GM23248 (cell line): ENCODE data around the gene TRIP4. TPM values are rescaled to one million over a fixed set of nuclear protein-coding genes. Genes with fewer than 3 reads are reported as not detected.

Experiments used
- DNase-seq: peaks from one replicate; pipeline ENCODE4 v3.0.0-alpha.2; 2015
- H2AFZ ChIP-seq: fragments of 200-600 bp; sonication (generic); 2 replicates; pipeline ENCODE4 v1.6.1; 2016; ENCODE audit warnings: antibody characterized with exemption
- H3F3A ChIP-seq: fragments of 200-600 bp; sonication (generic); 2 replicates; pipeline ENCODE4 v1.6.1; 2016; ENCODE audit warnings: mild to moderate bottlenecking, antibody characterized with exemption, mixed run types; ENCODE audit not compliant: insufficient read depth
- H3K27ac ChIP-seq: fragments of 200-600 bp; sonication (generic); 2 replicates; pipeline ENCODE4 v1.5.1; 2016; ENCODE audit warnings: mild to moderate bottlenecking
- H3K27me3 ChIP-seq: fragments of 200-600 bp; sonication (generic); replicated peaks from 2 replicates; pipeline ENCODE4 v1.6.1; 2016; ENCODE audit warnings: mild to moderate bottlenecking; ENCODE audit not compliant: insufficient read depth
- H3K36me3 ChIP-seq: fragments of 200-600 bp; sonication (generic); 2 replicates; pipeline ENCODE4 v1.6.1; 2016; ENCODE audit warnings: low read depth, mild to moderate bottlenecking
- H3K4me1 ChIP-seq: fragments of 200-600 bp; sonication (generic); 2 replicates; pipeline ENCODE4 v1.6.1; 2016; ENCODE audit warnings: mild to moderate bottlenecking; ENCODE audit not compliant: insufficient read depth
- H3K4me2 ChIP-seq: fragments of 200-600 bp; sonication (generic); one replicate; pipeline ENCODE4 v1.6.1; 2016; ENCODE audit warnings: mild to moderate bottlenecking; ENCODE audit not compliant: unreplicated experiment
- H3K4me3 ChIP-seq: fragments of 200-600 bp; sonication (generic); 2 replicates; pipeline ENCODE4 v1.5.1; 2016; ENCODE audit warnings: mild to moderate bottlenecking
- H3K79me2 ChIP-seq: fragments of 200-600 bp; sonication (generic); 2 replicates; pipeline ENCODE4 v1.6.1; 2016; ENCODE audit warnings: mild to moderate bottlenecking; ENCODE audit not compliant: insufficient read depth
- H3K9ac ChIP-seq: fragments of 200-600 bp; sonication (generic); 2 replicates; pipeline ENCODE4 v1.6.1; 2016; ENCODE audit warnings: mild to moderate bottlenecking
- H3K9me2 ChIP-seq: fragments of 200-600 bp; sonication (generic); 2 replicates; pipeline ENCODE4 v1.6.1; 2016; ENCODE audit warnings: mixed run types, mild to moderate bottlenecking, moderate library complexity; ENCODE audit not compliant: insufficient read depth
- H3K9me3 ChIP-seq: fragments of 200-600 bp; sonication (generic); one replicate; pipeline ENCODE4 v1.6.1; 2017; ENCODE audit warnings: low read depth
- H4K20me1 ChIP-seq: fragments of 200-600 bp; sonication (generic); 2 replicates; pipeline ENCODE4 v1.6.0; 2016; ENCODE audit not compliant: insufficient read depth
- EZH2 ChIP-seq: fragments of 200-600 bp; sonication (generic); IDR thresholded peaks from 2 replicates; pipeline ENCODE4 v1.6.1; 2018; ENCODE audit warnings: antibody characterized with exemption, mild to moderate bottlenecking; ENCODE audit not compliant: insufficient read depth, poor library complexity, severe bottlenecking
- EZH2phosphoT487 ChIP-seq: fragments of 200-600 bp; sonication (generic); IDR thresholded peaks from 2 replicates; pipeline ENCODE4 v1.6.1; 2018; ENCODE audit warnings: antibody characterized with exemption, moderate library complexity, mild to moderate bottlenecking, low read depth; ENCODE audit not compliant: insufficient read depth
- WGBS, 2 experiments: methylation state at CpG; one replicate each; pipeline ENCODE4 v1.1.6; 2015 to 2017; ENCODE audit warnings: low lambda C conversion rate in 2 of 2, low coverage in 1 of 2; ENCODE audit errors: missing lambda C conversion rate in 2 of 2; 5-methylcytosine and 5-hydroxymethylcytosine counted together
- in situ Hi-C: fragments of 300-500 bp; cut with MboI; formaldehyde crosslinking; loops from 2 replicates; pipeline ENCODE4 v1.15.0; 2020
- polyA plus RNA-seq: library from polyadenylated mRNA; unstranded; fragments of >200 nt; fragmentation: Nextera tagmentation; extraction: Ambion mirVana; gene quantifications from 2 replicates; pipeline ENCODE4 v1.2.1, GENCODE V29; 2016
- total RNA-seq: library from RNA; depleted of rRNA; stranded (reverse); fragments of >200 nt; shearing (Covaris generic); gene quantifications from 2 replicates; pipeline ENCODE4 v1.2.3, GENCODE V29; 2014

The TRIP4 gene
- total and polyA plus RNA-seq, 2 experiments from 2014 or later = 6.9 to 32.9 TPM

DNA sequence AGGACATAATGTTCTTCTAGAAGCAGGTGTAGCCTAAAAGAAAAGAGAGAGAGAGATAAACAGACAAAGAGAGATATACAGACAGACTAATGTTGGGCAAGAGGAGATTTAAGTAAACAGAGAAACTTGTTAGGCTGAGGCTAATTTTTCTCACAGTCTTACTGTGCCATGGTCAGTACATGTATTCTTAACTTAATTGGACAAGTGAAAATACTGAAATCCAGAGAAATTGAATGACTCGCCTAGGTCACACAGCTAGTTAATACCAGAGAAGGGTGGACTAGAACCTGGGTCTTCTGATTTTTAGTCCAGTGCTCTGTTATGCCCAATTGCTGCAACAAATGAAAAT, 66.0 kb downstream of the TRIP4 start:
- H3K9ac ChIP-seq = no peak overlapping the region
- no peaks in the 10 kb centered on the region; the same call in 1 of the 2 replicates for H3K79me2 ChIP-seq
- DNase-seq = no peak
- no peaks in the 10 kb centered on the region for H4K20me1 ChIP-seq
- no peaks in the 10 kb centered on the region for H3K9me3 ChIP-seq
- in situ Hi-C loops = no loop called here
- 74 to 79% methylated on average over 1 of the region's 1 CpG for WGBS, 2 experiments
- H3K36me3 ChIP-seq = peaks cover 19% of the 10 kb centered on the region
- H2AFZ ChIP-seq = no peak overlapping the region
- H3K4me1 ChIP-seq = no peaks in the 10 kb centered on the region
- no peaks in the 10 kb centered on the region for H3K27me3 ChIP-seq
- H3K4me3 ChIP-seq = no peak overlapping the region
- H3K27ac ChIP-seq = no peak overlapping the region
- H3K4me2 ChIP-seq = no peak overlapping the region
- H3K9me2 ChIP-seq = no peaks in the 10 kb centered on the region
- H3F3A ChIP-seq = no peaks in the 10 kb centered on the region
- TF ChIP-seq EZH2phosphoT487 (no peak), EZH2 (no peak)

DNA sequence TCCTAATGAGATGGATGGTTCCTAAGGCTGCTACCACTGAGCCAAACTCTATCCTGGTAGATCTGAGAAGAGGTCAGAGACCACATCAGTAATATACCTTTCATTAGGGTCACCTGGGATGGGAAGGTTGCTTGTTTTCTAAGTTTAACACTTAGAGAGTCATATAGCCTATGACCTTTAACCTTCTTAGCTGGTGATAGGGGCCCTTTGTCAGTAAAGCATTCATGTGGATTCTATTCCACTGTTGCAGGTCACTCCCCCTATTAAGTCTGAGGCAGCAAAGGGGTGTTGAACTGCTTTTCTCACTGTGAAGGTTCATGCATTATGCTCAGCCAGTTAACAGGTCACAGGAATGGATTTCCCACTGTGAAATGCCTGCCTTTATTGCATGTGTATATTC, 66.6 kb downstream of the TRIP4 start:
- in situ Hi-C loops = no loop called here
- Histone ChIP-seq H2AFZ (no peak overlapping the region), H3K9me3 (no peaks in the 10 kb centered on the region), H3K4me2 (no peak overlapping the region), H3K4me3 (no peak overlapping the region), H4K20me1 (no peaks in the 10 kb centered on the region), H3K27me3 (no peaks in the 10 kb centered on the region), H3K9me2 (no peaks in the 10 kb centered on the region), H3K79me2 (no peaks in the 10 kb centered on the region), H3K4me1 (no peaks in the 10 kb centered on the region), H3K27ac (no peak overlapping the region), H3K9ac (no peak overlapping the region), H3K36me3 (peaks cover 19% of the 10 kb centered on the region), H3F3A (peaks cover 3% of the 10 kb centered on the region)
- DNase-seq = no peak
- no peak for TF ChIP-seq EZH2
- TF ChIP-seq EZH2phosphoT487 = no peak

DNA sequence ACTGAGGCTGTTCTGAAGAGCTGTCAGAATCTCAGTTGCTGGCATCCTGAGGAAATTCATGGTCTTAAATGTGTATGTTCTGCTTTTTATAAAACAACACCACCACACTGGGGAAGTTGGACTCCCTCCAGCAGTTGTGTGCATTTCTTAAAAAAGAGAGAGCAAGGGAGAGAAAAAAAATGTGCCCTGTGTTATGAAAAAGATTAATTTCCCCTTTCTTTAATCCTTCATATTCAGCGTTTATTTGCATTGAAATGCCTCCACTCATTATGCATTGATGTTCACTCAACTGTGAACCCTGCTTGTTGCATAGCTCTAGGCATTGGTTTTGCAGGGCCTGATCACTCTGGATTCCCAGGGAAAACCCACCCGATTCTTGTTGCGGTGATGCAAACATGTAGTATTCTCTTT, 68.3 kb downstream of the TRIP4 start:
- whole genome bisulfite sequencing, 2 experiments = 77 to 83% methylated on average over 3 of the region's 3 CpGs
- no peak overlapping the region for H3K9ac ChIP-seq
- H3K9me3 ChIP-seq = no peaks in the 10 kb centered on the region
- no peaks in the 10 kb centered on the region for H4K20me1 ChIP-seq
- H3K4me3 ChIP-seq = no peak overlapping the region
- no peak for DNase-seq
- no peaks in the 10 kb centered on the region for H3K9me2 ChIP-seq
- peaks cover 11% of the 10 kb centered on the region for H3F3A ChIP-seq
- H2AFZ ChIP-seq = no peak overlapping the region
- TF ChIP-seq EZH2 (no peak), EZH2phosphoT487 (no peak)
- peaks cover 16% of the 10 kb centered on the region for H3K36me3 ChIP-seq
- in situ Hi-C loops = no loop called here
- H3K4me2 ChIP-seq = no peak overlapping the region
- no peaks in the 10 kb centered on the region for H3K27me3 ChIP-seq
- no peaks in the 10 kb centered on the region for H3K4me1 ChIP-seq
- H3K79me2 ChIP-seq = no peaks in the 10 kb centered on the region
- no peak overlapping the region for H3K27ac ChIP-seq

DNA sequence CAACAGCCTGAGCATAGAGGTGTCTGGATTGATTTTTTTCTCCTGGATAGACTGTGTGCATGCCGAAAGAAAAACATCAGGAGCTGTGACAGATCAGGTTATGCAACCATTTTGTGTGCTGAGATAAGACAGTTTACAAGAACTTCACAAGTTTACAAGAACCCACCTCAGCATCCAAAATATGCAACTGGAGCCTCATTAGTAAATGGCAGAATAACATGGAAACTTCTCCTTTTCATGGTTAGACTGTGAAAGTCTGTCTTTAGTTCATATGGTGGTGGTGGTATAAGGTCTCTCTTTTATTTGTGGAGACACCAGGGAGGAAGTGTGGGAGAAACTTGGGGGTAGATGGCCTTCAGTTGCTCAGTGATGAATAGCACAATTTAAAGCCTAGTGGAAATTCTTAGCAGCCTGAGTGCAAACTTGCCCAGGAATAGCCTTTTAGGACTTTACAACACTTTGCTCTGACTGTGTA, 69.0 kb downstream of the TRIP4 start:
- TF ChIP-seq EZH2phosphoT487 (no peak), EZH2 (no peak)
- no peak overlapping the region for H2AFZ ChIP-seq
- no peaks in the 10 kb centered on the region for H3K9me3 ChIP-seq
- no peak overlapping the region for H3K4me2 ChIP-seq
- peaks cover 2% of the 10 kb centered on the region for H3K4me1 ChIP-seq
- peaks cover 16% of the 10 kb centered on the region for H3K36me3 ChIP-seq
- DNase-seq = no peak
- no peak overlapping the region for H3K27ac ChIP-seq
- H3K27me3 ChIP-seq = no peaks in the 10 kb centered on the region
- H4K20me1 ChIP-seq = no peaks in the 10 kb centered on the region
- in situ Hi-C loops = no loop called here
- no peaks in the 10 kb centered on the region for H3K9me2 ChIP-seq
- WGBS, 2 experiments = 93 to 100% methylated on average over 1 of the region's 1 CpG
- H3K79me2 ChIP-seq = peaks cover 2% of the 10 kb centered on the region
- no peak overlapping the region for H3K9ac ChIP-seq
- peaks cover 15% of the 10 kb centered on the region for H3F3A ChIP-seq
- no peak overlapping the region for H3K4me3 ChIP-seq
